SK-N-SH (cell line): Measurements from ENCODE around the gene TRIM69.

Experiments used
- CTCF ChIP-seq: fragments of 200-600 bp; sonication (generic); IDR thresholded peaks from 2 replicates; pipeline ENCODE4 v1.6.1; 2017; ENCODE audit warnings: antibody characterized with exemption, mild to moderate bottlenecking, moderate library complexity
- FOXJ3 ChIP-seq: sonication (generic); formaldehyde crosslinking; IDR thresholded peaks from 2 replicates; pipeline ENCODE4 v1.5.1; 2020; ENCODE audit warnings: mild to moderate bottlenecking, missing genetic modification reagents
- MAX ChIP-seq: IDR thresholded peaks from 2 replicates; pipeline ENCODE4 v1.4.0; 2012; ENCODE audit warnings: low read depth
- POLR2AphosphoS5 ChIP-seq: IDR thresholded peaks from 2 replicates; pipeline ENCODE4 v1.6.1; 2012; ENCODE audit warnings: low read depth, low read length
- RXRA ChIP-seq: IDR thresholded peaks from 2 replicates; pipeline ENCODE4 v1.4.0; 2012; ENCODE audit warnings: low read depth, mild to moderate bottlenecking, borderline replicate concordance
- SIN3A ChIP-seq: IDR thresholded peaks from 2 replicates; pipeline ENCODE4 v1.6.1; 2012; ENCODE audit warnings: low read depth, mild to moderate bottlenecking, low read length, moderate library complexity, borderline replicate concordance
- SMC3 ChIP-seq: IDR thresholded peaks from 2 replicates; pipeline ENCODE4 v1.6.1; 2012; ENCODE audit warnings: low read depth, low read length, improper control_type of control experiment
- TF ChIP-seq, protein P1 (sequence below): IDR thresholded peaks from 2 replicates; pipeline ENCODE4 v1.4.0; 2012; ENCODE audit warnings: low read depth, borderline replicate concordance
- TF ChIP-seq, protein P2 (sequence below): IDR thresholded peaks from 2 replicates; pipeline ENCODE4 v1.6.1; 2012; ENCODE audit warnings: mild to moderate bottlenecking, low read depth, low read length, moderate library complexity

DNA sequence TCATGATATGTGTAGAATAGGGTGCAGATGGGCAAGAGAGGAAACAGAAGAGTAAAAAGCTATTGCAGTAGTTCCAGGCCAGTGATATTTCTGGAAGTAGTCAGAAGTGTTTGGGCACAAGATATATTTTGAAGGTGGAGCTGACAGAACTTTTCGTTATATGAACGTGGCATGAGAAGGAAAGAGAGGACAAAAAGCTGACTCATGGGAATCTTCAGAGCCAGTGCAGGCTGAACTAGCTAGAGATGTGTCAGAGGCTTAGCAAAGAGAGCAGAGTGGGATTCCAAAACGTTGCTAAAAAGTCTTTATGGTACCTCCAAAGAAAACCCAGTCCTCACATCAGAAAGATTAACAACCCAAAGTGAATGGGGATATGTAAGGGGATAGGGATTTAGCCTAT lies 28.7 kb downstream of the TRIM69 start:
- TF ChIP-seq POLR2AphosphoS5 (no peak), SIN3A (no peak), FOXJ3 (CRISPR knock-in tag) (no peak), RXRA (no peak), SMC3 (no peak), CTCF (no peak), MAX (no peak)
- TF ChIP-seq, protein P1, sequence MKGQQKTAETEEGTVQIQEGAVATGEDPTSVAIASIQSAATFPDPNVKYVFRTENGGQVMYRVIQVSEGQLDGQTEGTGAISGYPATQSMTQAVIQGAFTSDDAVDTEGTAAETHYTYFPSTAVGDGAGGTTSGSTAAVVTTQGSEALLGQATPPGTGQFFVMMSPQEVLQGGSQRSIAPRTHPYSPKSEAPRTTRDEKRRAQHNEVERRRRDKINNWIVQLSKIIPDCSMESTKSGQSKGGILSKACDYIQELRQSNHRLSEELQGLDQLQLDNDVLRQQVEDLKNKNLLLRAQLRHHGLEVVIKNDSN = no peak
- TF ChIP-seq, protein P2, sequence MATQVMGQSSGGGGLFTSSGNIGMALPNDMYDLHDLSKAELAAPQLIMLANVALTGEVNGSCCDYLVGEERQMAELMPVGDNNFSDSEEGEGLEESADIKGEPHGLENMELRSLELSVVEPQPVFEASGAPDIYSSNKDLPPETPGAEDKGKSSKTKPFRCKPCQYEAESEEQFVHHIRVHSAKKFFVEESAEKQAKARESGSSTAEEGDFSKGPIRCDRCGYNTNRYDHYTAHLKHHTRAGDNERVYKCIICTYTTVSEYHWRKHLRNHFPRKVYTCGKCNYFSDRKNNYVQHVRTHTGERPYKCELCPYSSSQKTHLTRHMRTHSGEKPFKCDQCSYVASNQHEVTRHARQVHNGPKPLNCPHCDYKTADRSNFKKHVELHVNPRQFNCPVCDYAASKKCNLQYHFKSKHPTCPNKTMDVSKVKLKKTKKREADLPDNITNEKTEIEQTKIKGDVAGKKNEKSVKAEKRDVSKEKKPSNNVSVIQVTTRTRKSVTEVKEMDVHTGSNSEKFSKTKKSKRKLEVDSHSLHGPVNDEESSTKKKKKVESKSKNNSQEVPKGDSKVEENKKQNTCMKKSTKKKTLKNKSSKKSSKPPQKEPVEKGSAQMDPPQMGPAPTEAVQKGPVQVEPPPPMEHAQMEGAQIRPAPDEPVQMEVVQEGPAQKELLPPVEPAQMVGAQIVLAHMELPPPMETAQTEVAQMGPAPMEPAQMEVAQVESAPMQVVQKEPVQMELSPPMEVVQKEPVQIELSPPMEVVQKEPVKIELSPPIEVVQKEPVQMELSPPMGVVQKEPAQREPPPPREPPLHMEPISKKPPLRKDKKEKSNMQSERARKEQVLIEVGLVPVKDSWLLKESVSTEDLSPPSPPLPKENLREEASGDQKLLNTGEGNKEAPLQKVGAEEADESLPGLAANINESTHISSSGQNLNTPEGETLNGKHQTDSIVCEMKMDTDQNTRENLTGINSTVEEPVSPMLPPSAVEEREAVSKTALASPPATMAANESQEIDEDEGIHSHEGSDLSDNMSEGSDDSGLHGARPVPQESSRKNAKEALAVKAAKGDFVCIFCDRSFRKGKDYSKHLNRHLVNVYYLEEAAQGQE = no peak
